ENCODE measurements around the gene DCAF17.
"Not testable (repeated sequence)": the region's sequence is repeated elsewhere in the genome, so short reads cannot be mapped to it uniquely, and the experiment has no call there.

Gene DCAF17

GRCh38 chr2:171452773-171453172 is 18.7 kb downstream of the DCAF17 start:
- no peak for DNase-seq (ENCODE audit: low spot score)

- no peak for DNase-seq (ENCODE audit: low spot score)
Measured at GRCh38 chr2:171459498-171459897, 25.5 kb downstream of the DCAF17 start.

DNA sequence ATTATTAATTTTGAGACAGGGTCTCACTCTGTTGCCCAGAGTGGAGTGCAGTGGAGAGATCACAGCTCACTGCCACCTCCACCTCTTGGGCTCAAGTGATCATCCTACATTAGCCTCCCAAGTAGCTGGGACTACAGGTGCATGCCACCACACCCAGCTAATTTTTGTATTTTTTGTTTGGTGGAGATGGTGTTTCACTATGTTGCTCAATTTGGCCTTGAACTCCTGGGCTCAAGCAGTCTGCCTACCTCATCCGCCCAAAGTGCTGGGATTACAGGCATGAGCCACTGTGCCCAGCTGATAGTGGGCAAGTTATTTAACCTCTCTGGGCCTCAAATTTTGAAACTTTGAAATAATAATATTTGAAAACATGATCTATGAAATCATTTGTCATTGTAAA is 26.5 kb downstream of the DCAF17 start:
- DNase-seq (ENCODE audit: low spot score): no peak

DNA sequence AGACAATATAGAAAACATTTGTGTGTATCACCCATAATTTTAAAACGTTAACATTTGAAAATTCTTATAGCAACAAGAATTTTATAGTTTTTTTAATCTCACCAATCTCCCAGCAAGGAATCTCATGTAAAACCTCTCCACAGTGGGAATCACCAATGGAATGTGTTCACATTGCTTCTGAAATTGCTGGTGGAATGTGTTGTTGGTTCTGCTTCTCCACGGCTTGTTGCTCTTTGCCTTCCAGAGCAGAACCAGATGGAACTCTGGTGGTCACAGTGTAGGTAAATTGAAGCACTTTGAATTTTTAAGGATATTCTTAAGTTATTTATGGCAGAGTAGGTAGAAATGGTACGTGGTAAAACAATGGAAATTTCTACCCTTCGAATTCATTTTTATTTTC is 35.1 kb downstream of the DCAF17 start:
- DNase-seq (ENCODE audit: low spot score): no peak

- DNase-seq (ENCODE audit: low spot score): no peak
Measured at GRCh38 chr2:171470129-171470528, 36.1 kb downstream of the DCAF17 start.

DNA sequence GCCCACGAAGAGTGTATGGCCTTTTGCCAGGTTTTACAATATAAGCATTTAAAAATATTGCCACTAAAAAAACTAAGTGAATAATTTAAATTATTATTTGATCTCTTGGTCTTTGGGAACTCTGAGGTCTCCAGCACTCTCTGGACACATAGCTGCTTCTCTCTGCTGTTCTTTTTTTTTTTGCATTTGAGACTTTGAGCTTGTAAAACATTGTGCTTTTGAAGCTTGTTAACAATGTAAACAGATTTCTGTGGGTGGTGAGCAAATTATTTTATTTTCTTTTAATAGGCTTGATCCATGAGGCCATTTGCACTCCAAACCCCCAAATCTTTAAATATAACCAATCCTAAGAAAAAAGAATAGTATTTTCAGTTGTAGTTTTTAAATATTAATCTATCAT is 42.0 kb downstream of the DCAF17 start:
- no peak for DNase-seq (ENCODE audit: low spot score)

GRCh38 chr2:171478345-171478744 is 44.3 kb downstream of the DCAF17 start:
- DNase-seq (ENCODE audit: low spot score): no peak

DNA sequence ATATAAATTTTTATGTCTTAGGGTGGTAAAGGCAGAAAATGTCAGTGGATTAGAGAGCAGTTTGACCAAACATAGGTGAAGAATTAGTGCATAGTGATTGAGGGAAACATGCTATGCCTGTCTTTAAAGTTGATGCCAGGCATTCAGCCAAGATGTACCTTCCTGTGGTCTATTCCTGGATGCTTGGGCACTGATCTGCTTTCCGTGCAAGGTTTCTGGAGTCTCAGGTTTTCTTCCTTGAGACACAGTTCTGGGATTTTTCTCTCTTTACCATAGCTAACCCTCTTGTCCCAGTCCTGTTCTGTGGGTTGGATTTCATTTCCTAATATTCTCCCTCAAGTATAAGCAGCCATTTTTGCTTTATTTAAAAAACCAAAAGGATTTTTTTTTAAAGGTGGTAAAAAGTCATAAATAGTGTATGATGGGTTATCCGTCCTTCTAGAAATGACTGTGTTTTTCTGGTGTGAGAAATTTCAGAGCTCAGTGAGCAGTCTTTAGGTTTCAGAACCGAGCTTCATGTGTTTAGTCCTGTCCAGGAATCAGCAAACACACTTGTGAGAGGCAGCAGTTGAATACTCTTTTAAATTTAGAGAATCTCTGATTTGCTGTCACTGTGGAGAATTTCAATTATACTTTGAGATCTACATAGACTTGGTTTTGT is 45.3 kb downstream of the DCAF17 start:
- DNase-seq (ENCODE audit: low spot score): no peak

DNA sequence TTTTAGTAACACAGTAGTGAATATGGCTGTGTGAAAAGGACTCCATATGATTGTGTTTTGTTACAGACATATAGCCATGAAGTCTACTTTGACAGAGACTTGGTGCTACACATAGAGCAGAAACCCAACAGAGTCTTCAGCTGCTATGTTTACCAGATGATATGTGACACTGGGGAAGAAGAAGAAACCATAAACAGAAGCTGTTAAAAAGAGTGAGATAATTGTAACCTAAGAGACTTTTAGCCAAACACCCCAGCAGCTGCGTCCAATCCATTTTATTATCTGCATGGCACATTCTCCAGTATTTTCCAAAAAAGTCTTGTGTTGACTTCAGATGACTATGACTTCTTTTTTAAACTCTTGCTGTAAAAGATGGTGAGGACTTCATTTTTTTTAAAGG is 46.9 kb downstream of the DCAF17 start:
- no peak for DNase-seq (ENCODE audit: low spot score)

- DNase-seq (ENCODE audit: low spot score): no peak
Measured at GRCh38 chr2:171482308-171482707, 48.3 kb downstream of the DCAF17 start.

GRCh38 chr2:171482877-171483276 is 48.9 kb downstream of the DCAF17 start:
- no peak for DNase-seq (ENCODE audit: low spot score)

DNA sequence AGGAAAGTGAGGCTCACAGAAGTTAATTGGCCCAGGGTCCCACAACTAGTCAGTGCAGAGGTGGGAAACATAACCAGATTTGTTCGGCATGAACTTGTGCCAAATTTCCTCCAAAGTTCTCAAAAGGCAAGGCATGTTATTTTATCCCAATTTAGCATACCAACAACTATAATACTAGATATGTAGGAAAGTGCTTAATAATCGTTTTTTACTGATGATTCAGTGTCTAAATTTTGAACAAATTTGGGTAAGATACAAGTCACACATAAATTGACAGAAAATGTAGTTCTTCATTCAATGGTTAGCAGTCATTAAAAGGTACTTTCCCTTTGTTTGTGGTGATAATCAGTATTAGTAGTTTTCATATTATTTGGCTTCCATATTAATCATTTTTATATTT is 49.8 kb downstream of the DCAF17 start:
- DNase-seq (ENCODE audit: low spot score): no peak

DNA sequence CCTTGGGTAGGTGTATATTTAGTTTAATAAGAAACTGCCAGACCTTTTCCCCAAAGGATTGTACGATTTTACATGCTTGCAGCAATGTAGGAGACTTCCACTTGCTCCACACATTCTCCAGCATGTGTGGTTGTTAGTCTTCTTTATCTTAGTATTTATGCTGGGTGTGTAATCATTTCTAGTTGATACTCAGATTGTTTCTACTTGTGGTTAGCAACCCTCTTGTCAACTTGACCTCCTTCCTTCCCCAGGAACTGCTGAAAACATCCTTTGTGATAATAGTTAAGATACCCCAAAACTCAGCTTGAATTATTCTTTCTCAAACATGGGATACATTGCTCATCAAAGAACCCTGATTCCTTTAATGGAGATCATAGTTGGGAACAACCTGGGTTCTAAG is 51.1 kb downstream of the DCAF17 start:
- DNase-seq (ENCODE audit: low spot score): no peak

GRCh38 chr2:171487201-171487600 is 53.2 kb downstream of the DCAF17 start:
- DNase-seq (ENCODE audit: low spot score): no peak

DNA sequence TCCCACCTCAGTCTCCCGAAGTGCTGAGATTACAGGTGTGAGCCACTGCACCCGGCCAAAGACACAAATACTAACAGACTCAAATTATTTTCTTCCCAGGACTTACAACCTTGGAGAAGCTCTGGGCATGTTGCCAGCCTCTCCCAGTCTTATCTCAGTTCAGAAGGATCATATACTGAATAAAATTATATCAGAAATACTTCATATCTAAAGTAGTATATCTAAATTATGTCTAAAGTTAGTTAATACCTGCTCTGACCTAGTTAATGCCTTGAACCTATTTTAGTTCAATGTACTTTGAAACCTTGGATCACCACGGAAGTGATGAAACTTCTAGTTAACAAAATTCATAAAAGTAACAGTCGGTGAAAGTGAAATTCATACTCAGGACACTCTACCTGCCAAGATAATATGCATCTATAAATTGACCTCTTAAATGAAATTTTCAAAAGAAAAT is 53.8 kb downstream of the DCAF17 start:
- no peak for DNase-seq (ENCODE audit: low spot score)

DNA sequence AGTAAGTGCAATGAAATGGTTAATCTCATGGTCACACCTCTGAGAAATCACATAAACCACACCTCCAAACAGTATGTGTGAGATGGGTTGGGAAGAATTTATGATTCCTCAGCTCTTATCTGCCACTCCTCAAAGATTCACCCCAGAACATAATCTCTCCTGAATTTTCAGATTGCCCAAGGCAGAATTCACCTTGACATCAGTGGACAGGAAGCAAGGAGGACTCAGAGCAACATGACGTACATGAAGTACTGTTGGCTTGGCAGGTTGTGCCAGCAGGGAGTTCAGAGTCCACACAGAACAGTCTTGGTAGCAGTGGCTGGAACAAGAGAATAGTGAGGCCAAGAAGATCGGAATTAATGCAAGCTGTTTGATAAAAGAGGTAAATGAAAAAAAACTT is 56.6 kb downstream of the DCAF17 start:
- DNase-seq (ENCODE audit: low spot score): no peak

DNA sequence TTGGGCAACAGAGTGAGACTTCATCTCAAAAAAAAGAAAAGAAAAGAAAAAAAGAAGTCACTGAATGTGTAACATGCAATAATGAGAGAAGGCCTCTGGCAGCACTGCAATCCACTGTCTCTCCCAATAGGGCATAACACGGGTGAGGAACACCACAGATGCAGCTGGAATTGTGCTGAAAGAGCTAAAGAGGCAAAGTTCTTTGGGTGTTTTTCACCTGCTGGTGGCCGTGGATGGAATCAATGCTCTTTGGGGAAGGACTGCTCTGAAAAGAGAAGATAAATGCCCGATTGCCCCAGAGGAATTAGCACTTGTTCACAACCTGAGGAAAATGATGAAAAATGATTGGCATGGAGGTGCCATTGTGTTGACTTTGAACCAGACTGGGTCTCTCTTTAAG is 57.3 kb downstream of the DCAF17 start:
- DNase-seq (ENCODE audit: low spot score): no peak

DNA sequence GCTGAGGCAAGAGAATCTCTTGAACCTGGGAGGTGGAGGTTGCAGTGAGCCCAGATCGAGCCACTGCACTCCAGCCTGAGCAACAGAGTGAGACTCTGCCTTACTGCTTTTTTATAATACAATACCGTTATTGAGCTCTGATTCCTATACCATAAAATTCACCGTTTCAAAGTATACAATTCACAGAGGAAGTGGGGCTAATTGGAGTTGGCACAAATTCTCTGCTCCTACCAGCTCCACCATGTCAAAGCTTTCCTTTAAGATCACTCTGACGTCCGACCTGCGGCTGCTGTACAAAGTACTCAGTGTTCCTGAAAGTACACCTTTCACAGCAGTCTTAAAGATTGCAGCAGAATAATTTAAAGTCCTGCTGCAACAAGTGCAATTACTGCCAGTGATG is 58.6 kb downstream of the DCAF17 start:
- no peak for DNase-seq (ENCODE audit: low spot score)

DNA sequence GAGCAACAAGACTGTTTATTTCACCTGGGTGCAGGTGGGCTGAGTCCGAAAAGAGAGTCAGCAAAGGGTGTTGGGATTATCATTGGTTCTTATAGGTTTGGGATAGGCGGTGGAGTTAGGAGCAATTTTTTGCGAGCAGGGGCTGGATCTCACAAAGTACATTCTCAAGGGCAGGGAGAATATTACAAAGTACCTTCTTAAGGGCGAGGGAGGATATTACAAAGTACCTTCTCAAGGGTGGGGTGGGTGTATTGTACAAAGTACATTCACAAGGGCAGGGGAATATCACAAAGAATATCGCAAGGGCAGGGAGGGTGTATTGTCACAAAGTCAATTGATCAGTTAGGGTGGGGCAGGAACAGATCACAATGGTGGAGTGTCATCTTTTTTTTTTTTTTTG is 63.6 kb downstream of the DCAF17 start:
- not testable (repeated sequence) for DNase-seq (ENCODE audit: low spot score)

- DNase-seq (ENCODE audit: low spot score): no peak
Measured at GRCh38 chr2:171505374-171505773, 71.3 kb downstream of the DCAF17 start.

- no peak for DNase-seq (ENCODE audit: low spot score)
Measured at GRCh38 chr2:171509945-171510731, 76.1 kb downstream of the DCAF17 start.

DNA sequence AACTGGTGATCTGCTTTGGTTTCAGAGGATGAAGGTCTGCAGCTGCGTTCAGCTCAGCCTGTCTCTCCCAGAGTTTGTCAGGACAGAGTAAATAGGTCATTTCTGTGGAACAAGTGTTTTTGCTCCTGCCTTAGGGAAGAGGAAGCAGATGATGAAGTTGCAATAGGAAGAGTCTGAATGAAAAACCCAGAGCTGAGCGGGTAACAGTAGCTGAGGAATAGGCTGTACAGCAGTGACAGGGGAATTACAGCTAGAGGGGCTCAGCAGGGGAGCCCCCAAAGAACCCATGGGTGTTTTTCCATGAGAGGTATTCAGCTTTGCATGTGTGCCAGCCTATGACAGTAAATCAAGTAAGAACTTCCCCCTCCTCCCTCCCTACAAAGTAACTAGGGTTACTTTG is 78.0 kb downstream of the DCAF17 start:
- DNase-seq (ENCODE audit: low spot score): no peak

- no peak for DNase-seq (ENCODE audit: low spot score)
Measured at GRCh38 chr2:171512683-171513195, 78.7 kb downstream of the DCAF17 start.
